T-helper 2 cell treated with Interferon-gamma antibody and Interleukin-4, amounts not matched to agents 5 μg/mL and 100 μg/mL, for 36 hours (primary cell): ENCODE measurements around the gene CFAP97D1.
A peak's percentile ranks its signal among the peaks of the same experiment; 100 is the strongest.

Experiments
- DNase-seq: peaks from one replicate; pipeline ENCODE4 v3.0.0; 2021; ENCODE audit warnings: low spot score
- H3K27ac Mint-ChIP-seq: one replicate; pipeline ENCODE4 v1.8.0; 2021; ENCODE audit warnings: mild to moderate bottlenecking, mixed read lengths
- H3K27me3 Mint-ChIP-seq: one replicate; pipeline ENCODE4 v1.8.0; 2021; ENCODE audit warnings: low read depth, mixed read lengths
- H3K36me3 Mint-ChIP-seq: one replicate; pipeline ENCODE4 v1.8.0; 2021; ENCODE audit warnings: low read depth, mixed read lengths
- H3K4me1 Mint-ChIP-seq: one replicate; pipeline ENCODE4 v1.8.0; 2021; ENCODE audit warnings: low read depth, mixed read lengths
- H3K4me3 Mint-ChIP-seq: one replicate; pipeline ENCODE4 v1.8.0; 2022; ENCODE audit warnings: mild to moderate bottlenecking, moderate library complexity, mixed read lengths
- H3K9me3 Mint-ChIP-seq: one replicate; pipeline ENCODE4 v1.8.0; 2021; ENCODE audit warnings: mixed read lengths

The CFAP97D1 gene

DNA sequence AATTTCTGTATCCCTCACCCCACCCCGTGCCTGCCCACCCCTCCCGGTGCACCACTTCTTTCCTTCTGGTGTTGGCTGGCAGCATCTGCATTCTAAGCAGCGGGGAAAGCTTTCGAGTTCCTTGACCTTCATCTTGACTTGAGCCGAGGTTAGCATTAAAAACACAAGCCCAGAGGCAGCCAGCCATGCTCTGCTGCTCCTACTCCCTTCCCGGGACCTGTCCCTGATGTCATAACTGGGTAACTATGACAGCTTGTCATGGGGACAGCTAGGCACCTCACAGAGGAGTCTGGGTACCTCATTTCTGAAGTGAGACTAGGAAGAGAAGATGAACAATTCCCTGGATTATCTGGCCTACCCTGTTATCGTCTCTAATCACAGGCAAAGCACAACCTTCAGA lies at the start of gene CFAP97D1:
Gene CFAP97D1 (plus strand): TSS at position 301 of the 400 bp plus-strand sequence. CDS start 28 bp downstream, at position 329.
- no peak for DNase-seq
- H3K4me3 Mint-ChIP-seq: peak within 1 kb of the TSS; percentile 73
- peaks cover 2% of the 10 kb centered on the region for H3K4me1 Mint-ChIP-seq
- no peaks in the 10 kb centered on the region for H3K36me3 Mint-ChIP-seq
- peaks cover 52% of the 10 kb centered on the region for H3K27me3 Mint-ChIP-seq
- H3K9me3 Mint-ChIP-seq: no peaks in the 10 kb centered on the region
- H3K27ac Mint-ChIP-seq: no peak within 1 kb of the TSS

DNA sequence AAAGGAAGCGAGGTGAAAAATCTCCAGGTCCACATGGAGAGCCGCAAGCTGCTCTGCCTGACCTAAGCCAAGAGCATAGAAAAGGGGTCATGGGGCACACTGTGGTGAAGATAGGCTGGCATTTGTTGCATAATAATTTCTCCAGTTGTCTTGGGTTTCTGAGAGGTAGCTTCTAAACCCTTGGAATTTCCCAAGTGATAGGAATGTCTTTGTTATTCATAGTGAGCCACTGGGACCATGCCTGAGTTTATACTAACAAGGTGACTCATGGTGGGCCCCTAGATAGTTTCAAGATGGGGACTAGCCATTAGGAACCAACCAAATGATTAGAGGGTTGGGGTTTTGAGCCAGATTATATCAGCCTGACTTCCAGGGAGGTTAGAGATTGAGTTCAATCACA lies 47.3 kb upstream of the CFAP97D1 start:
- Mint-ChIP-seq H3K36me3 (no peaks in the 10 kb centered on the region), H3K27ac (no peak overlapping the region), H3K9me3 (no peaks in the 10 kb centered on the region), H3K4me1 (no peaks in the 10 kb centered on the region), H3K27me3 (peaks cover 4% of the 10 kb centered on the region), H3K4me3 (no peak overlapping the region)
- DNase-seq: no peak

DNA sequence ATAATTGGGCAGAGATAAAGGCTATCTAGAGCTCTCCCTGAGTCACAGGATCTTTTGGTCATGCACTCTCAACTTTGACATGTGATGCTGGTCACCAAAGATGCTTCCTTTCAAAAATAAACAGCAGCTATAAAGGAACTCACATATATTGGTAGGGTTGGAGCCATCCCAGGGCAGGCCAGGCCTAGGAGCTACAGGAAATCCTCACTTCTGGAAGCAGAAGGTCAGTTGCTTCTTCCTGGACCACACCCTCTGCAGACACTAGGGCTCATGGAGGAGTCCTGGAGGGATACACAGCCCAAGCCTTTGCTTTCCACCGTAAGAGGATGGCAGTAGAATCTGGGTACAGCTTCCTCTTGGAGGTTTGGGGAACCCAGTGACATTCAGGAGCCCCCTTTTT lies 46.3 kb upstream of the CFAP97D1 start:
- Mint-ChIP-seq H3K27me3 (peaks cover 6% of the 10 kb centered on the region), H3K36me3 (no peaks in the 10 kb centered on the region), H3K27ac (no peak overlapping the region), H3K9me3 (no peaks in the 10 kb centered on the region), H3K4me1 (no peaks in the 10 kb centered on the region), H3K4me3 (no peak overlapping the region)
- no peak for DNase-seq

DNA sequence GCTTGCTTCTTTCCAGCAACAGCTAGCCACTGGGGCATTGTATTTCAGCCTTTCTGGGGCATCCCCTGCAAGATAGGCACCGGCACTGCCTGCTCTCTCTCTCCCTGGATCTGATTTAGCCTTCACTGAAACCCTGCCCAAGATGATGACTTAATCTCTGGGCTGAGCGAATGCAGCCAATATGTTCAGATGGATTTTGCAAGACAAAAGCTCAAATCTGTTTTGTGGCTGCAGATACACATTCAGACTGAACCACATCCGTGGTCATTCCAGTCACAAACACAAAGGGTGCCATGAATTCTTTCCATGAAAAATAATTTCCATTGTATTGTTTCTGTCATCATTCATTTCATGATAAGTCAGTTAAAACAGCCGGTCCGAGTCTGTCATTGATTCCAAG lies 45.9 kb upstream of the CFAP97D1 start:
- Mint-ChIP-seq H3K4me3 (no peak overlapping the region), H3K9me3 (no peaks in the 10 kb centered on the region), H3K4me1 (no peaks in the 10 kb centered on the region), H3K27me3 (peaks cover 8% of the 10 kb centered on the region), H3K27ac (no peak overlapping the region), H3K36me3 (no peaks in the 10 kb centered on the region)
- DNase-seq: no peak

DNA sequence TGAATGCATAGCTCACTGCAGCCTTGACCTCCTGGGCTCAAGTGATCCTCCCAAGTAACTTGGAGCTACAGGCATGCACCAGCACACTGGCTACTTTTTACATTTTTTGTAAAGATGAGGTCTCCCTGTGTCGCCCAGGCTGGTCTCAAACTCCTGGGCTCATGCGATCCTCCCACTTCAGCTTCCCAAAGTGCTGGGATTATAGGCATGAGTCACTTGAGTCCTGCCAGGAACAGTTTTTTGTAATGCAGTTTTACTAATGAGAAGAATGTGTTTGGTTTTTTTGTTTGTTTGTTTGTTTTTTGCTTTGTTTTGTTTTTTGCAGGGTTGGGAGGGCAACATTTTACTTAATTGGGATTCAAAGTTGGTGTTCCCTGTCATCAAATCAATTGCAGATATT lies 43.8 kb upstream of the CFAP97D1 start:
- Mint-ChIP-seq H3K36me3 (no peaks in the 10 kb centered on the region), H3K4me3 (no peak overlapping the region), H3K4me1 (no peaks in the 10 kb centered on the region), H3K27ac (no peak overlapping the region), H3K27me3 (peaks cover 15% of the 10 kb centered on the region), H3K9me3 (no peaks in the 10 kb centered on the region)
- no peak for DNase-seq

DNA sequence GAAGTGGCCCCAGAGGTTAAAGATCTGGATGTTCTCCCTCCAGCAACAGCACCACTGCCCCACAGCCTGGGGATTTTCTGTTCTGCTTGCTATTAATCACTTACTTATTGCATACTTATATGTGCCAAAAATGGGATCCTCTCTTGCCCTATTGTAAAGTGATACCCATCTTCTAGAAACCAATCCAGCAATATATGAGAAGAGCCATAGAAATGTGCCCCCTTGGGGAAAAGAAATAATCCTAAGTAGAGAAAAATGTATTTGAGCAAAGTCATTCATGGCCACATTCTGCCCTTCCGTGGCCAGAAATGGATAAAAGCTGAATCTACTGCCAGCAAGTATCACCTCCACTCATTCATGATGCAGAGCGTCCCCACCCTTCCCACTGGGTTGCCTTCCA lies 42.5 kb upstream of the CFAP97D1 start:
- no peaks in the 10 kb centered on the region for H3K4me1 Mint-ChIP-seq
- H3K27ac Mint-ChIP-seq: no peak overlapping the region
- peaks cover 15% of the 10 kb centered on the region for H3K27me3 Mint-ChIP-seq
- no peak for DNase-seq
- no peaks in the 10 kb centered on the region for H3K36me3 Mint-ChIP-seq
- H3K4me3 Mint-ChIP-seq: no peak overlapping the region
- no peaks in the 10 kb centered on the region for H3K9me3 Mint-ChIP-seq

DNA sequence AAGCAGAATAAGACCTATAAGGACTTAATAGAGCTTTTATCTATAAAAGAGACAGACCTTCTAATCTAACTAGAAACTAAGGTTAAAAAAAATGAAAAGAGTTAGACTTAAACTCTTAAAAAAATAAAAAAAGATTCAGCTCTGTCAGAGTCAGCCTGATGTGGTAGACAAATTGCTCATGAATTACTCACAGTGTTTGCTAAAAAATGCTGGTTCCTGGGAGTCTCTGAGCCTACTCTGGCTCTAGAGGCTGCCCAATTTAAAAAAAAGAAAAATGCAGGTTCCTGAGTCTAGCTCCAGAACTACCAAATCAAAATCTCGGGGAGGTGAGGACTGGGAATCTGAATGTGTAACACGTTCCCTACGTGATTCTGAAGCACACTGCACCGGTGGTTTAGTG lies 39.7 kb upstream of the CFAP97D1 start:
- Mint-ChIP-seq H3K27ac (no peak overlapping the region), H3K4me1 (no peaks in the 10 kb centered on the region), H3K4me3 (no peak overlapping the region), H3K9me3 (no peaks in the 10 kb centered on the region), H3K36me3 (no peaks in the 10 kb centered on the region), H3K27me3 (peaks cover 35% of the 10 kb centered on the region)
- DNase-seq: no peak

DNA sequence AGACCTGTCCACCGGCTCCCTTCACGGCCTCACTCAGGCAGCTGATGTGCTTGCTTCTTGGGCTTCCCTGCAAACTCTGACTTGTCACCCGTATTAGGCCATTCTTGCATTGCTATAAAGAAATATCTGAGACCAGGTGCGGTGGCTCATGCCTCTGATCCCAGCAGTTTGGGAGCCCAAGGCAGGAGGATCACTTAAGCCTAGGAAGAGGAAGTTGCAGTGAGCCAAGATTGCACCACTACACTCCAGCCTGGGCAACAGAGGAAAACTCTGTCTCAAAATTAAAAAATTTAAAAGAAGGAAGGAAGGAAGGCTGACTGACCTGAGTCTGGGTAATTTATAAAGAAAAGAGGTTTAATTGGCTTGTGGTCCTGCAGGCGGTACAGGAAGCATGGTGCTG lies 38.6 kb upstream of the CFAP97D1 start:
- H3K4me3 Mint-ChIP-seq: no peak overlapping the region
- H3K36me3 Mint-ChIP-seq: no peaks in the 10 kb centered on the region
- no peak for DNase-seq
- H3K4me1 Mint-ChIP-seq: no peaks in the 10 kb centered on the region
- no peak overlapping the region for H3K27ac Mint-ChIP-seq
- H3K9me3 Mint-ChIP-seq: no peaks in the 10 kb centered on the region
- peaks cover 43% of the 10 kb centered on the region for H3K27me3 Mint-ChIP-seq

DNA sequence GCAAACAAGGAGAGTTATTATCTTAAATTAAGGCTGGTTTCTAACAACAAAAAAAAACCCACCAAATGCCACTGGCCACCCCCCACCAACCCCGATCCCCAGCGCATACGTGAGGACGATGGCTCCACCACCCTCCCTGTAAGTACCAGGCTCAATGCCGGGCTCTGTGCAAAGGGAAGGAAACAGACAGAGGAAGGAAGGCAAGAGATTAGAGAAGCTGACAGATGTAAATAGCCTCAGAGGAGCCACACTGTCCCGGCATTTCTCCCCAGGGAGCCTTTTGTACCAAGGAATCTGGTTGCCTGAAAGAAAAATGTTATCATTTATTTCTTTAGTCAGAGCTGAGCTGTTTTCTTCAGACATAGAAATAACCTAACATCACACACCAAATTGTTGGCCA lies 34.7 kb upstream of the CFAP97D1 start:
- H3K4me1 Mint-ChIP-seq: peaks cover 5% of the 10 kb centered on the region
- H3K36me3 Mint-ChIP-seq: no peaks in the 10 kb centered on the region
- H3K4me3 Mint-ChIP-seq: no peak overlapping the region
- no peak overlapping the region for H3K27ac Mint-ChIP-seq
- peaks cover 40% of the 10 kb centered on the region for H3K27me3 Mint-ChIP-seq
- no peaks in the 10 kb centered on the region for H3K9me3 Mint-ChIP-seq
- DNase-seq: no peak

DNA sequence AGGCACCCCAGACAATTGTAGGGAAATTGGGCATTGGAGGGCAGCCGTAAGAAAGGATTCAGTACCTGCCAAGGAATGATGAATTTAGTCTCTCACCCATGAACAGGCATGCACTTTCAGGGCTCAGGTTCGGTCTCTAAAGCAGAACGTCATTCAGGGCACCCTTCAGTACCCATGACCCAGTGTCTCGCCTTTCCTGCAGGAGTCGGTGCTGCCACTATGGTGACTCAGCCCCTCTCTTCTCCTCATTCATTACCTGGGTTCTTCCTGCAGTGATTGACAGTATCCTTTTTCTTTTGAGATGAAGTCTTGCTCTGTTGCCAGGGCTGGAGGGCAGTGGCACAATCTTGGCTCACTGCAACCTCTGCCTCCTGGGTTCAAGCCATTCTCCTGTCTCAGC lies 30.1 kb upstream of the CFAP97D1 start:
- Mint-ChIP-seq H3K27me3 (peaks cover 43% of the 10 kb centered on the region), H3K27ac (no peak overlapping the region), H3K4me3 (no peak overlapping the region), H3K9me3 (no peaks in the 10 kb centered on the region), H3K4me1 (peaks cover 10% of the 10 kb centered on the region), H3K36me3 (no peaks in the 10 kb centered on the region)
- no peak for DNase-seq

DNA sequence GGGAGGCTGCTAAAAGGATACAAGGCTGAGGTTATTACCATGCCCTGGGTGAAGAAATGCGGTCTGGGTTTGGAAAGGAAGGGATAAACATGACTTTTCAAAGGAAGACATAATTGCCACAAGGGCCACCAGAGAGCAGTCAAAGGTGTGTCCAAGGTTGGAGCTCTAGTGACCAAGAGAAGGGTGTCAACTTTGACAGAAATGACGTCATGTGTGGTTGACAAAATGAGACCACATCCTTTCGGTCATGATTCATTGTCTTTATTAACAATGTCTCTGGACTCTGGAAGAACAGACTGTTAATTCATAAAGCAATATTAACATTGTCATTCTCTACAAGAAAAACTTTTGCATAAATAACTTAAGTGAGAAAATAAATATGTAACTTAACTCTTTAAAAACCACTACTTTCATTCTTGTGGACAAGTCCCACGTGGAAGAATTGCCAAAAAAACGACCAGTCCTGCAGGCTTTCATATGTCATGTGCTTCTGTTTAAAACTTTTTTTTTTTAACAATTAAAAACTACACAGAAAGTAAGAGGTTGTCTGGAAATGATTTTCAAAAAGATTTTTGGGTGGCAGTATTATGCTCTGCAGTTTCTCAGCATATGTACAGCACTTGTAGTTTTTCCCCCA lies 26.6 kb upstream of the CFAP97D1 start:
- no peak overlapping the region for H3K27ac Mint-ChIP-seq

DNA sequence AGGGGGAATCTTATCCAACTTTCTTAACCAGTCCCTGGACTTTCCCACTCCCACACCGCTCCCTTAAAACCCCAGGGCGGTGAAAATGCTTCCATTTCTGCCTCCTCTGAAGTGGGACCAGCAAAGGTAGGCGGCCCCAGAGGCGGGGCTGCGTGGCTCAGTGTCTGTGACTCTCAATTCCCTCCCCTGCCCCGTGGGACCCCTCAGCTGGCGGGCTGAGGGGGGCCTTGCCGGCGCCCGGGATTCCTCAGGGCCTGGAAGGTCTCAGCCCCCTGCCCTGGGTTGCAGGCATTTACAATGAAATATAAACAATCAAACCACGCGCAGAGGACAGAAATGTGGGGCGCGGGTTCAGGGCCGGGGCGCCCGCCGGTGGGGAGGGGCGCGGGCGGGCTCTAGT lies 25.3 kb upstream of the CFAP97D1 start:
- Mint-ChIP-seq H3K4me1 (peaks cover 7% of the 10 kb centered on the region), H3K9me3 (no peaks in the 10 kb centered on the region), H3K27ac (no peak overlapping the region), H3K27me3 (peaks cover 43% of the 10 kb centered on the region), H3K36me3 (no peaks in the 10 kb centered on the region), H3K4me3 (no peak overlapping the region)
- DNase-seq: no peak

More for the DNA sequence above, 26.6 kb upstream of the CFAP97D1 start:
- no peak for DNase-seq
- H3K36me3 Mint-ChIP-seq: no peaks in the 10 kb centered on the region
- no peaks in the 10 kb centered on the region for H3K9me3 Mint-ChIP-seq
- H3K27me3 Mint-ChIP-seq: peaks cover 45% of the 10 kb centered on the region
- H3K4me1 Mint-ChIP-seq: peaks cover 12% of the 10 kb centered on the region
- no peak overlapping the region for H3K4me3 Mint-ChIP-seq

DNA sequence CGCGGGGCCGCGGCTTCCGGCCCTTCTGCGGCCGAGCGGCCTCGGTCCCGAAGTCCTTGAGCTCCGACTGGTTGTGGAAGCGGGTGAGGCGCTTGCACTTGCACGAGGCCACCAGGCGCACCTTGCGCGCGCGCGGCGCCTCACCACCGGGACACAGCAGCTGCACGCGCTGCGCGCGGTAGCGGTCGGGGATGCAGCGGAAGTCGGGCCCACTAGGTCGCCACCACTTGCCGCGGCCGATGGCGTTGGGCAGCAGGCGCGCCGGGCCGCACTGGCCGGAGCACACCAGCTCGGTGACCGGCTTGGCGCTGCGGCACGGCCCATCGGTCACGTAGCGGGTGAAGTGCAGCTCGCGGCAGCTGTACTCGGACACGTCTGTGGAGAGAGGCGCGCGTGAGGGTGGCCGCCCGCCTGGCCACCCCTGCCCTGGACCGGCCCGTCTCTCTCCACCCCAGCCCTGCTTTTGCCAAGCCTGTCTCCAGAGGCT lies 24.8 kb upstream of the CFAP97D1 start:
- DNase-seq: peak; percentile 20
- Mint-ChIP-seq H3K4me1 (peaks cover 7% of the 10 kb centered on the region), H3K27ac (no peak overlapping the region), H3K4me3 (no peak overlapping the region), H3K27me3 (peaks cover 42% of the 10 kb centered on the region), H3K9me3 (no peaks in the 10 kb centered on the region), H3K36me3 (no peaks in the 10 kb centered on the region)

DNA sequence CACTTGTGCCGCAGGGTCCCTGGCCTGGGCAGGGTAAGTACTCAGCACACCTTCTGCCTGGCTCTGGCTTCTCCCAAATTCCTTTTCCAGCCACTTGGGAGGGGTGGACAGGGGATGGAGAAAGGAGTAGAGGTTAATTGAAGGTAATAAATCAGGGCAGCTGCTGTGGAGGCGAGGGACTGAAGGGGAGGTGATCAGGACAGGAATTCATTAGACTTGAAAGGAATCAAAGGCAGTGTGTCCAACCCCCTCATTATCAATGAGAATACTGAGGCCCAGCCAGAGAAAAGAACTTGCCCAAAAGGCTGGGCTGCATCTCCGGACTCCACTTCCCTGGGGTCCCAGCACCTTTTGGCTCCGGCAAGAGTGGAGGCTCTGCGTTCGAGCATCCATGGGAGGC lies 24.0 kb upstream of the CFAP97D1 start:
- no peaks in the 10 kb centered on the region for H3K36me3 Mint-ChIP-seq

DNA sequence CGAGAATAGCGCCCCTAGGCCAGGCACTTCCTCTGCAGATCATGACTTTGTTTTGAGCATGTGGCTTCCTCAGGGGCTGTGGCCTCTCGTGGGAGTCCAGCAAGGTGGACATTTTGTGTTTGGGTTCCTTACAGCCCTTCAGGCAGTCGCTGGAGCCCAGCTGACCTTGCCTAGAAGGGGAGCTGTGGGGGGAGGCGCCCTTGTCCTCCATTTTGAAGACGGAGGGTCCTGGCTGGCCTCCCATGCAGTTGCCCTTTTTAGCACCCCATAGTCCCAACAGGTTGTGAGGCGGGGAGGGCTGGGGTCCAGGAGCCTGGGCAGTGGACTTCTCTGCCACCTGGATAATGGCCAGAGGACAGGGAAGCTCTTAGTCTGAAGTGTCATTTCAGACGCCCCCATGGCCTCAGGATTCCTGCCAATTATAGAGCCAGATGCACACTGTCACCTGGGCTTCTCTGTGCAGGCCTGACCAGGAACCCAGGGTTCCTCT lies 23.0 kb upstream of the CFAP97D1 start:
- Mint-ChIP-seq H3K4me3 (no peak overlapping the region), H3K27ac (no peak overlapping the region), H3K4me1 (peaks cover 7% of the 10 kb centered on the region), H3K36me3 (no peaks in the 10 kb centered on the region), H3K9me3 (no peaks in the 10 kb centered on the region), H3K27me3 (peaks cover 35% of the 10 kb centered on the region)
- DNase-seq: no peak

More for the DNA sequence above, 24.0 kb upstream of the CFAP97D1 start:
- Mint-ChIP-seq H3K27me3 (peaks cover 41% of the 10 kb centered on the region), H3K9me3 (no peaks in the 10 kb centered on the region), H3K4me3 (no peak overlapping the region), H3K27ac (no peak overlapping the region), H3K4me1 (peaks cover 7% of the 10 kb centered on the region)
- DNase-seq: no peak
